GM23248 (cell line): Measurements from ENCODE around the gene SPEG. TPM values are rescaled to one million over a fixed set of nuclear protein-coding genes. Genes with fewer than 3 reads are reported as not detected.
A peak's percentile ranks its signal among the peaks of the same experiment; 100 is the strongest.
"Not testable (repeated sequence)": the region's sequence is repeated elsewhere in the genome, so short reads cannot be mapped to it uniquely, and the experiment has no call there.

ENCODE experiments used
- DNase-seq: peaks from one replicate; pipeline ENCODE4 v3.0.0-alpha.2; 2015
- H2AFZ ChIP-seq: fragments of 200-600 bp; sonication (generic); 2 replicates; pipeline ENCODE4 v1.6.1; 2016; ENCODE audit warnings: antibody characterized with exemption
- H3F3A ChIP-seq: fragments of 200-600 bp; sonication (generic); 2 replicates; pipeline ENCODE4 v1.6.1; 2016; ENCODE audit warnings: mild to moderate bottlenecking, antibody characterized with exemption, mixed run types; ENCODE audit not compliant: insufficient read depth
- H3K27ac ChIP-seq: fragments of 200-600 bp; sonication (generic); 2 replicates; pipeline ENCODE4 v1.5.1; 2016; ENCODE audit warnings: mild to moderate bottlenecking
- H3K27me3 ChIP-seq: fragments of 200-600 bp; sonication (generic); replicated peaks from 2 replicates; pipeline ENCODE4 v1.6.1; 2016; ENCODE audit warnings: mild to moderate bottlenecking; ENCODE audit not compliant: insufficient read depth
- H3K36me3 ChIP-seq: fragments of 200-600 bp; sonication (generic); 2 replicates; pipeline ENCODE4 v1.6.1; 2016; ENCODE audit warnings: low read depth, mild to moderate bottlenecking
- H3K4me1 ChIP-seq: fragments of 200-600 bp; sonication (generic); 2 replicates; pipeline ENCODE4 v1.6.1; 2016; ENCODE audit warnings: mild to moderate bottlenecking; ENCODE audit not compliant: insufficient read depth
- H3K4me2 ChIP-seq: fragments of 200-600 bp; sonication (generic); one replicate; pipeline ENCODE4 v1.6.1; 2016; ENCODE audit warnings: mild to moderate bottlenecking; ENCODE audit not compliant: unreplicated experiment
- H3K4me3 ChIP-seq: fragments of 200-600 bp; sonication (generic); 2 replicates; pipeline ENCODE4 v1.5.1; 2016; ENCODE audit warnings: mild to moderate bottlenecking
- H3K79me2 ChIP-seq: fragments of 200-600 bp; sonication (generic); 2 replicates; pipeline ENCODE4 v1.6.1; 2016; ENCODE audit warnings: mild to moderate bottlenecking; ENCODE audit not compliant: insufficient read depth
- H3K9ac ChIP-seq: fragments of 200-600 bp; sonication (generic); 2 replicates; pipeline ENCODE4 v1.6.1; 2016; ENCODE audit warnings: mild to moderate bottlenecking
- H3K9me2 ChIP-seq: fragments of 200-600 bp; sonication (generic); 2 replicates; pipeline ENCODE4 v1.6.1; 2016; ENCODE audit warnings: mixed run types, mild to moderate bottlenecking, moderate library complexity; ENCODE audit not compliant: insufficient read depth
- H3K9me3 ChIP-seq: fragments of 200-600 bp; sonication (generic); one replicate; pipeline ENCODE4 v1.6.1; 2017; ENCODE audit warnings: low read depth
- H4K20me1 ChIP-seq: fragments of 200-600 bp; sonication (generic); 2 replicates; pipeline ENCODE4 v1.6.0; 2016; ENCODE audit not compliant: insufficient read depth
- EZH2 ChIP-seq: fragments of 200-600 bp; sonication (generic); IDR thresholded peaks from 2 replicates; pipeline ENCODE4 v1.6.1; 2018; ENCODE audit warnings: antibody characterized with exemption, mild to moderate bottlenecking; ENCODE audit not compliant: insufficient read depth, poor library complexity, severe bottlenecking
- EZH2phosphoT487 ChIP-seq: fragments of 200-600 bp; sonication (generic); IDR thresholded peaks from 2 replicates; pipeline ENCODE4 v1.6.1; 2018; ENCODE audit warnings: antibody characterized with exemption, moderate library complexity, mild to moderate bottlenecking, low read depth; ENCODE audit not compliant: insufficient read depth
- WGBS, 2 experiments: methylation state at CpG; one replicate each; pipeline ENCODE4 v1.1.6; 2015 to 2017; ENCODE audit warnings: low lambda C conversion rate in 2 of 2, low coverage in 1 of 2; ENCODE audit errors: missing lambda C conversion rate in 2 of 2; 5-methylcytosine and 5-hydroxymethylcytosine counted together
- in situ Hi-C: fragments of 300-500 bp; cut with MboI; formaldehyde crosslinking; loops from 2 replicates; pipeline ENCODE4 v1.15.0; 2020
- polyA plus RNA-seq: library from polyadenylated mRNA; unstranded; fragments of >200 nt; fragmentation: Nextera tagmentation; extraction: Ambion mirVana; gene quantifications from 2 replicates; pipeline ENCODE4 v1.2.1, GENCODE V29; 2016
- total RNA-seq: library from RNA; depleted of rRNA; stranded (reverse); fragments of >200 nt; shearing (Covaris generic); gene quantifications from 2 replicates; pipeline ENCODE4 v1.2.3, GENCODE V29; 2014

The SPEG gene
- total and polyA plus RNA-seq, 2 experiments from 2014 or later: 9.4 to 26.5 TPM

GRCh38 chr2:219406861-219407230 lies 27.8 kb upstream of the SPEG start:
- H4K20me1 ChIP-seq: no peaks in the 10 kb centered on the region
- no peaks in the 10 kb centered on the region for H3K9me3 ChIP-seq
- no peaks in the 10 kb centered on the region for H3K79me2 ChIP-seq
- H3K27ac ChIP-seq: peak overlapping the region; percentile 86
- TF ChIP-seq EZH2phosphoT487: no peak
- TF ChIP-seq EZH2: no peak
- WGBS, 2 experiments: 51 to 54% methylated on average over 3 of the region's 3 CpGs
- H3K9ac ChIP-seq: peak overlapping the region; percentile 48
- no peak overlapping the region for H3K4me3 ChIP-seq
- H3K4me1 ChIP-seq: peaks cover 22% of the 10 kb centered on the region
- peak overlapping the region; percentile 39 for H2AFZ ChIP-seq
- H3K36me3 ChIP-seq: no peaks in the 10 kb centered on the region
- no peaks in the 10 kb centered on the region for H3K9me2 ChIP-seq
- H3K4me2 ChIP-seq: peak overlapping the region; percentile 57
- no peaks in the 10 kb centered on the region for H3K27me3 ChIP-seq
- H3F3A ChIP-seq: peaks cover 18% of the 10 kb centered on the region
- peak; percentile 99 for DNase-seq
- in situ Hi-C loops: no loop called here

DNA sequence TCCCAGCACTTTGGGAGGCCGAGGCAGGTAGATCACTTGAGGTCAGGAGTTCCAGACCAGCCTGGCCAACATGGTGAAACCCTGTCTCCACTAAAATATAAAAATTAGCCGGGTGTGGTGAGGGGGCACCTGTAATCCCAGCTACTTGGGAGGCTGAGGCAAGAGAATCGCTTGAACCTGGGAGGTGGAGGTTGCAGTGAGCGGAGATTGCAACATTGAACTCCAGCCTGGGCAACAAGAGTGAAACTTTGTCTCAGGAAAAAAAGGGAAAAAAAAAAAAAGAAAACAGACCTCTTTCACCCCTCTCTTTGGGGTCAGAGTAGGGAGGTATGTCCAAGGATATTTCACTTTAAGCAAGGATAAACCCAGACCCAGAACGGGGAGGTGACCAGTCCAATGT lies 27.3 kb upstream of the SPEG start:
- peak overlapping the region; percentile 57 for H3K4me2 ChIP-seq
- H3K36me3 ChIP-seq, H3K27me3 ChIP-seq, H3K9me2 ChIP-seq, H3K4me3 ChIP-seq, H4K20me1 ChIP-seq, H3K79me2 ChIP-seq, H3K9ac ChIP-seq, H3K9me3 ChIP-seq, H2AFZ ChIP-seq, DNase-seq, in situ Hi-C loops: not testable (repeated sequence)
- H3K4me1 ChIP-seq: peaks cover 22% of the 10 kb centered on the region
- WGBS, 2 experiments: 77% methylated on average over 5 of the region's 5 CpGs
- peaks cover 18% of the 10 kb centered on the region for H3F3A ChIP-seq
- peak overlapping the region; percentile 86 for H3K27ac ChIP-seq

DNA sequence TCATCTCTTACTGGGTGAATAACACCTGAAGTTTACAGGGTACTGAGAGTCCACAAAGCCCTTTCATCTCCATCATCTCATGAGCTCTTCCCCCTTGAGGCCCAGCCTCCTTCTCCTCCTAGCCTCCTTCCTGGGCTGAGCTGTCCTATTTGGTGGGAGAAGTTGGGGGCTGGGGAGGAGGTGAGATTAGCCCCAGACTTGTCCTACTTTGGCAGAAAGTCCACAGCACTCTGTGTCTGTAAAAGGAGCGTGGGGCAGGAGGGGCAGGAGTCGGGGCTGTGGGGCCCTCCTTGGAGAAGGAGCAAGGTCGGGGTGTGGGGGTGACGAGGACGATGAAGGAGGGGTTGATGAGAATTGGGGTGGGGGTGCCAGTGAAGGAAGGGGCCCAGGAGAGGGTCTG lies 26.4 kb upstream of the SPEG start:
- no peak overlapping the region for H3K4me3 ChIP-seq
- WGBS, 2 experiments: 93 to 94% methylated on average over 5 of the region's 5 CpGs
- H3K27me3 ChIP-seq: no peaks in the 10 kb centered on the region
- H3K9ac ChIP-seq: no peak overlapping the region
- no peaks in the 10 kb centered on the region for H3K9me3 ChIP-seq
- peaks cover 20% of the 10 kb centered on the region for H3K4me1 ChIP-seq
- no peaks in the 10 kb centered on the region for H3K79me2 ChIP-seq
- TF ChIP-seq EZH2phosphoT487 (no peak), EZH2 (no peak)
- no peak overlapping the region for H2AFZ ChIP-seq
- peaks cover 18% of the 10 kb centered on the region for H3F3A ChIP-seq
- in situ Hi-C loops: no loop called here
- DNase-seq: no peak
- no peaks in the 10 kb centered on the region for H4K20me1 ChIP-seq
- H3K4me2 ChIP-seq: no peak overlapping the region
- H3K27ac ChIP-seq: no peak overlapping the region
- H3K36me3 ChIP-seq: no peaks in the 10 kb centered on the region
- no peaks in the 10 kb centered on the region for H3K9me2 ChIP-seq

DNA sequence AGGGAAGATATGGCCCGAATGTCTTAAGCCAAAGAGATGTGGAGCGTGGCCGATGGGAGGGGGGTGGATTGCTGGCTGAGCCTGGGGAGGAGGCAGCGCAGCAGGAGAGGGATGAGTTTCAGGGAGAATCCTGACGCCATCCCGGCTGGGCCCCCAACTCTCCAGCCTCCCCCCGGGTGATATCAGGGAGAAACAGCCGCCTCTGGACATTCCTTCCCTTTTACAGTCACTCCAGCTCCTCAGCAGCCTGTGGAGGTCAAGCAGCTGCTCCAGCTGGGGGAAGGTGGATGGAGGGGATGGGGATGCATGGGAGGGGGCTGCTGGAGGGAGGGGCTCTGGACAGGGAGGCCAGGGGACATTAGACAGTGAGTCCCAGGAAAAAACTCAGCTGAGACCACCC lies 26.0 kb upstream of the SPEG start:
- H3F3A ChIP-seq: peaks cover 18% of the 10 kb centered on the region
- no peaks in the 10 kb centered on the region for H4K20me1 ChIP-seq
- H3K4me2 ChIP-seq: no peak overlapping the region
- peaks cover 18% of the 10 kb centered on the region for H3K4me1 ChIP-seq
- H3K9ac ChIP-seq: no peak overlapping the region
- DNase-seq: no peak
- no peaks in the 10 kb centered on the region for H3K27me3 ChIP-seq
- no peaks in the 10 kb centered on the region for H3K9me2 ChIP-seq
- H3K79me2 ChIP-seq: no peaks in the 10 kb centered on the region
- no peaks in the 10 kb centered on the region for H3K36me3 ChIP-seq
- no peak overlapping the region for H3K27ac ChIP-seq
- H3K4me3 ChIP-seq: no peak overlapping the region
- no peaks in the 10 kb centered on the region for H3K9me3 ChIP-seq
- no peak for TF ChIP-seq EZH2
- TF ChIP-seq EZH2phosphoT487: no peak
- H2AFZ ChIP-seq: no peak overlapping the region
- in situ Hi-C loops: no loop called here
- 64 to 67% methylated on average over 3 to 8 of the region's 8 CpGs for WGBS, 2 experiments

DNA sequence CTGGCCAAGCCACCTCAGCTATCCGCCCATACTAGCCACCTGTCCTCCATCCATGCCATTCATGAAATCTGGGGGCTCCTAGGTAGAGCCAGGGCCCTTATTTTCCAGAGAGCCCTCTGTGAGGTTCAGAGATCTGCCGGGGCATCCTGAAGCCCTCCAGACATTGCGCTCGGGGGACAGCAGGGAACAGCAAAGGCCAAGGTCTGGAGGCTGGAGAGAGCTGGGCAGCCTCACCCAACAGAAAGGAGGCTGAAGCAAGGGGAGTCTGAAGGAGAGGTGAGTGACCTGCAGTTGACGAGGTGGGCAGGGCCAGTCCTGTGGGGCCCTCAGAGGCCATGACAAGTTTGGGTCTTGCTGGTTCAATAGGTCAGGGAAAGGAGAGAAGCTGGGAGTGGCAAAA lies 25.0 kb upstream of the SPEG start:
- no peaks in the 10 kb centered on the region for H3K79me2 ChIP-seq
- H2AFZ ChIP-seq: no peak overlapping the region
- H3K9ac ChIP-seq: no peak overlapping the region
- in situ Hi-C loops: no loop called here
- no peaks in the 10 kb centered on the region for H3K36me3 ChIP-seq
- H3K4me1 ChIP-seq: peaks cover 18% of the 10 kb centered on the region
- 95 to 96% methylated on average over 5 of the region's 5 CpGs for WGBS, 2 experiments
- no peaks in the 10 kb centered on the region for H4K20me1 ChIP-seq
- H3K4me3 ChIP-seq: no peak overlapping the region
- H3K27me3 ChIP-seq: no peaks in the 10 kb centered on the region
- H3K4me2 ChIP-seq: no peak overlapping the region
- no peak for DNase-seq
- no peak overlapping the region for H3K27ac ChIP-seq
- peaks cover 18% of the 10 kb centered on the region for H3F3A ChIP-seq
- H3K9me3 ChIP-seq: no peaks in the 10 kb centered on the region
- TF ChIP-seq EZH2phosphoT487 (no peak), EZH2 (no peak)
- no peaks in the 10 kb centered on the region for H3K9me2 ChIP-seq
